Activated CD8-positive, alpha-beta memory T cell treated with anti-CD3 and anti-CD28 coated beads for 36 hours (primary cell): ENCODE data around the gene MYLIP. TPM values are rescaled to one million over a fixed set of nuclear protein-coding genes. Genes with fewer than 3 reads are reported as not detected.

Experiments used
- CTCF ChIA-PET: fragments of 350-600 bp; sonication (Branson Sonifier 250); formaldehyde crosslinking; loops from one replicate; lab custom pipeline; 2021; ENCODE audit warnings: antibody characterized with exemption; lab: Charles Lee
- POLR2A ChIA-PET: fragments of 350-600 bp; sonication (Branson Sonifier 250); formaldehyde crosslinking; loops from one replicate; lab custom pipeline; 2021; ENCODE audit warnings: antibody characterized with exemption; lab: Charles Lee
- total RNA-seq, 2 experiments: library from RNA; stranded (reverse); gene quantifications; one replicate each; pipeline ENCODE4 v1.2.3, GENCODE V29; 2021

Gene MYLIP
- total RNA-seq, 2 experiments from 2014 or later: 6.5 to 6.6 TPM

DNA sequence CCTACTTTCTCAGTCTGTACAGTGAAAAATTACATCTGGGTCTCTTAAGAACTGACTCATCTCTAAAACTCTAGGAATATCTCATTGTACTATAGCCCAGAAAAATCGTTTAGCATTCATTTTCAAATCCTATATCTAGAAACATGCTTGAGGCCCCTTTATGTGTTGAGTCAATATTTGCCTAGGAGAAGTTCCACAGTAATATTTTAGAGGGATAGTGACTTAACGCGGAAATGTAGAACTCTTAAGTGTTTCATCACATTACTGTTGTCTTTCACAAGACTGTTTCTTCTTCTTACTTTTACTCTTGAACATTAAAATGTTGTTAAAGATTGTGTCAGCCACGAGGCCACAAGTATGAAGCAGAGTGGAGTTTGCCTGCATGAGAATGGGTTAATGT lies 23.0 kb upstream of the MYLIP start:
- ChIA-PET CTCF (interaction anchor here (0.6 kb wide), 1 partner anchor 76 kb away, joined by 4 read pairs; no protein-coding TSS in a partner anchor), POLR2A (no interaction called here)

DNA sequence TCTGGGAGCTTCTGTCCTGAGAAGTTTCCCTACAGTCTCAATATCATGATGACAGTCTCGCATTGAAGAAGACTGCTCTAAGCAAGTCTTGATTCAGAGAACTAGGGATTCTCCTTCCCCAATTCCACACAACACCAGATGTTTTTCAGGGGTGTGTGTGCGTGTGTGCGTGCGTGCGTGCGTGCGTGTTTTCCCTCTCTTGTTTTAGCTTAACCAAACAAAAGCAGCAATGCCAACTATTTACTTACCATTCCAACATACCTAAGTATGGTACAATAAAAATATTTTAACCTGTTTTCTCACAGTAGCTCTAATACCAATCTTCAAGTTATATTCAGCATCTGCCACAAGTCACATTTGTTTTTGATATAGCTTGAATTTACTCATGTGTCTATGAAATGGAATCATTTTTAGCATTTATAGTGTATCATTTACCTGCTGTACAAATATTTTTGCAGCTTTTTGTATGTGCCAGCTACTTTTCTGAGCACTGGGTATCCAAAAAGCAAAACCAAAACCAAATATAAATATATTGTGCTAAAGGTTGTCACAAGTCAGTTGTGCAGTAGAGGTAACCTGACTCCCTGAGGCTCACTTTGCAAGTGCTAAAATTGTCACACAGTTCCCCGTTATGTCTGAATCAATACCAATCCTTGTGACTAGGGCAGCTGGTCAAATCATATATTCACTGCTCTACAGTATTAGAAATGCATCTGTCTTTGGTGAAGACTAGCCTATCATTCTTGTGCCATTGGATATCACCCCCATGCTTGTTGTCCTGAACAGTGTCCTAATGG lies 21.7 kb upstream of the MYLIP start:
- POLR2A ChIA-PET: no interaction called here
- CTCF ChIA-PET: no interaction called here

DNA sequence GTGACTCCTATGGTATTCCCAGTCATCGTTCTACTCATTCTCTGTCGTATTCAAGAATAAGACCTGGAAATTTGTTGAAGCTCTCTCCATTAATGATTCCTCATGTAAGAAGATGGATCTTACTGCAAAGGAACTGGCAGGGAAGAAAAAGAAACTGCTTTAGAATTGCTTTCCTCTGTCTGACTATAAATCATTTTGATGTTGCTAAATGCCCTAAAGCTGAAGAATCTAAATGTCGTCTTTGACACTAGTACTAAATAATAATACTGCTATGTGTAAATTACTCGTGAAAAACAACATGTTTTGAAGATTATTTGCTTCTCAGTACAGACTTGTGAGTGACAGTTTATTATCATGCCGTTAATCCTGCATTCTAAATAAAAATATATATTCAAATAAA lies 20.5 kb upstream of the MYLIP start:
- CTCF ChIA-PET: no interaction called here
- POLR2A ChIA-PET: no interaction called here

DNA sequence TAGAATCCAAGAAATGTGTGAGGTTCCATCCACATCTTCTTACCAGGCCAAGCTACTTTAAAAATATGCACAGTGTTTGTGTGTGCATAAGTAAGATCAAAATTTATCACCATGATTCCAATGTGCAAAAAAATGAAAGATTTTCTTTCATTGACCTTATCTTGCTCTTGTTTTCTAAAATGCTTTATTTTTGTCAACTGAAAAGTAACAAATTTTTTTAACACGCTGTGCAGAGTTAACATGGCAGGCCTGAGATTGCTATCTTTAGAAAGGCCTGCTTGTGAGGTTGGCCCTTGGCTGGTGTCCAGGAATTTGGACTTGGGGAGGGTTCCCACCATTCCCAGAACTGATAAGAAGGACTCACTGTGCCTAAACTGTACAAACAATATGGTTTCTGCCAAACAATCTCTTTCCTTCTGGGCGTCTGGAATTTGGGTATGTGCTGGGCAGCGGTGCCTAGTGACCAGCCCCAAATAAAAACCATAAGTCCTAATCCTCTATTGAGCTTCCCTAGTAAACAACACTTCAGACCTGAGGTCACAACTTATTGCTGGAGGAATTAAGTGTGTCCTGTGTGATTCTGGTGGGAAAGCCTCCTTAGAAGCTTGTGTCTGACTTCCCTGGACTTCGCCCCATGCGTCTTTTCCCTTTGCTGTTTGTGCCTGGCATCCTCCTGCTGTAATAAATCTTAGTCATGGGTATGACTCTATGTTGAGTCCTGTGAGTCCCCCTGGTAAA lies 19.8 kb upstream of the MYLIP start:
- ChIA-PET POLR2A (no interaction called here), CTCF (no interaction called here)

DNA sequence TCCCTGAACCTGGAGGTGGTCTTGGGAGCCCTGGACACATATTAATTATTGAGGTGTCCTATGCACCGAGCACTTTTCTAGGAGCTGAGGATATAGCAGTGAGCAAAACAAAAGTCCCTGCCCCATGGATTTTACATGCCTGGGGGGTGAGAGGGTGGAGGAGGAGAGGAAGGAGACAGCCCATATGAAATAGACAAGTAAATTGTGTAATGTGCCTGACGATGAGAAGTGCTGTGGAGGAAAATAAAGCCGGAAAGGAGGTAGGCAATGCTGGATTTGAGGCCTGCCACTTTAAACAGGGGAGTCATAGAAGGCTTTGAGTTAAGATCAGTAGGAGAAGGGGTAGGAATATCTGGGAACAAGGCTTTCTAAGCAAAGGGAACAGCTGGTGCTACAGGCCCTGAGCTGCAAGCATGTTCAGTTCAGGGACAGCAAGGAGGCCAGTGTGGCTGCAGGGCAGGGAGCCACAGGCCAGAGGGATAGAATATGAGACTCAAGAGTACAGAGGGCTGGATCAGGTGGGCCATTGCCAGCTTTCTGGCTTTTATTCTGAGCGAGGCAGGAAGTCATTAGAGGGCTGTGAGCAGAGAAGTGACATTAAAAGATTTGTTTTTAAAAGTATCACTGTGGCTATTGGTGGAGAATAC lies 19.1 kb upstream of the MYLIP start:
- ChIA-PET CTCF (no interaction called here), POLR2A (no interaction called here)

DNA sequence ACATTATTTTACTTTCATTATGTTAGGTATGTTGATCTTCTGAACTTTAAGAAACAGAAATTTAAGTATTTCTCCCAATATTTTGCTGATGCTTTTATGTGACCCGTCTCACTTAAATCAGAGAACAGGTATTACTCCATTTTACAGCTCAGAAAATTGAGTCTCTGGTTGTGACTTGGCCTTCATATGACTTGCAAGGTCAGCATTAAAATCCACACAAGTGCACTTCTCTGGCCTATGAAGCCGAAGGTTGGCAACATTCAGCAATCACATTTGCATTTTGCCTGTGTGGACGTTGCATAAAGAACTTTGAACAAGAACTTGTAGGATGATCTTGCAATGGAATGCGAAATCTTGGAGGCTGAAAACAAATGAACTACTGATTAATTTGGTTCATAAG lies 10.1 kb upstream of the MYLIP start:
- POLR2A ChIA-PET: no interaction called here
- CTCF ChIA-PET: interaction anchor here (1.2 kb wide), 1 partner anchor 10 kb away, joined by 3 read pairs; the partner anchor contains the start of gene MYLIP

DNA sequence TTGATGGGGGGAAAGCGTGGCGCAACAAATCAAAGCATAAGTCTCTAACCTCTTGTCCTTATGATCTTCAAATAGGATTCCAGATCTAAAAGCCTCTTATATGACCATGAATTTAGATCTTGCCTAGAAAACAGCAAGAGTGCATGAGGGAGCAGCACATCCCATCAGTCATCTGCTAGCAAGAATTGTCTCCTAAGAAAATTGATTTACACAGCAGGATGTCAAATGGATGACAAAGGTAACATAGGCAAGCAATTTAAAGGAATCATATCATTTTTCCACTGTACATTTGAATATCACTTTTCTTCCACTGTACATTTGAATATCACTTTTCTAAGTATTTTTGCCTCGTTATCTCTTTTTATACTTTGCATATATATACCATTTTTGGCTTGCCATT lies 7.5 kb upstream of the MYLIP start:
- CTCF ChIA-PET: no interaction called here
- POLR2A ChIA-PET: no interaction called here

DNA sequence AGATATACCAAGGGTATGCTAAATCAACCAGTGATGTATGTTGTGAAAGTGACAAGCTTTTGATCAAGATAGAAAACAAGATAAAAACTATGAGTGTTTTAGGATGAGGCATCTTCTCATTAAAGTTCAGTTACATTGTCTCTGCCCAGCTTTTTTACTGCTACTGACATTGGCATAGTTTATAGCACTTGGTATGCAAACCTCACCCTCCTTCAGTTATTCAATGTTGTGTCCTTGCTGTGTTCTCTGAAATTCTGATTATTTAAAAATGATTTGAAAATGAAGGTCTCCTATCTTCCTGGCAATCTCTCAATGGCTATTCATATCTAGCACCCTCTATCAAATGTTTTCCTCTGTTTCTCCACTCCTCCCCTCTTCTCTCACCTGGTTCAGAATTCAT lies 6.7 kb upstream of the MYLIP start:
- ChIA-PET CTCF (no interaction called here), POLR2A (no interaction called here)

DNA sequence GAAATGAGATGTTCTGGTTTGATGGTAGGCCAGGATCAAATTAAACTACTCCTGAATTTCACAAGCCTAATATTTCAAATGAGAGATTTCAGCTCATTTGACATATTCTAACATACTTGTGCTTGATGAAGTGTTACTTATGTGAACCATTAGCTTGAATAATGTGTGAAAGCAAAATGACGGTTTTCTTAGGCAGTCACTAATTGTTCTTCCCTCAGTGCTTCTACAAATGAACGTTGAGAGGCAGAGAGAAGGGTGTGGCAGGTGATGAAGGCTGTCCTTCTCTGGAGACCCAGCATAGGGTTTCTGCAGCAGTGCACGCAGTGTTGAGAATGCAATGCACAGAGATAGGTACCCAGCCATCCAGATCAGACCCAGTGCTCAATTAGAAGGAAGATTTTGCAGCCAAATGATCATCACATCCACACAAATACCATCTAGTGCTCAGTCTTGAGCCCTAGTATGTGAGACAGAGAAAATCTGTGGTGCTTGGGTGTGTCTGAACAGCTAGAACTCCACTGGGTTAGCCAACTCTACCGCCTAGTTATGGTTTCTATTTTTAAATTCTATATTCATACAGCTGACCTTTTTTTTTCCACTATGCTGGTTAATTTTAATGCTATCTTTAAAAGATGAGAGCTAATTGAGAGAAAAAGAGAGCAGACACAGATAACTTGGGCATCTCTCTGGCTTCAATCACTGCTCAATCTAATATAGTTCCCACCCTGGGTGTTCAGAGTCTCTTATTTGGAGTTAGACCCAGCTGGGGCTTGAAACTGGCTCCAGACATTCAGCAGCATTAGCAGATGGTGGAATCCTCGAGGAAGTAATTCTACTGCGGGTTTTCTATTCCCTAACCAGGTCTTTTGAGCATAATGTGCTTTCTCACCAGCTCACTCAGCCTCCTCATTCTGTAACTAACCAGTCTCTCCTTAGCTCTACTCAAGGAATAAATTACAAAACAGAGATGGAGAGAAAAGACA lies 4.4 kb upstream of the MYLIP start:
- POLR2A ChIA-PET: no interaction called here
- CTCF ChIA-PET: no interaction called here

DNA sequence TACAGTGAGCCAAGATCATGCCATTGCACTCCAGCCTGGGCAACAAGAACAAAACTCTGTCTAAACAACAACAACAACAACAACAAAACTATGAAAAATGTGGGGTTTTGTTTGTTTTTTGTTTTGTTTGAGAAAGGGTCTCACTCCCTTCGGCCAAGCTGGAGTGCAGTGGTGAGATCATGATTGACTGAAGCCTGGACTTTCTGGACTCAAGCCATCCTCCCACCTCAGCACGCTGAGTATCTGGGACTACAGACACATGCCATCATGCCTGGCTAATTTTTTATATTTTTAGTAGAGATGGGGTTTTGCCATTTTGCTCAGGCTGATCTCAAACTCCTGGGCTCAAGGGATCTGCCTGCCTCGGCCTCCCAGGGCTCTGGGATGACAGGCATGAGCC lies 2.8 kb upstream of the MYLIP start:
- POLR2A ChIA-PET: no interaction called here
- CTCF ChIA-PET: no interaction called here

DNA sequence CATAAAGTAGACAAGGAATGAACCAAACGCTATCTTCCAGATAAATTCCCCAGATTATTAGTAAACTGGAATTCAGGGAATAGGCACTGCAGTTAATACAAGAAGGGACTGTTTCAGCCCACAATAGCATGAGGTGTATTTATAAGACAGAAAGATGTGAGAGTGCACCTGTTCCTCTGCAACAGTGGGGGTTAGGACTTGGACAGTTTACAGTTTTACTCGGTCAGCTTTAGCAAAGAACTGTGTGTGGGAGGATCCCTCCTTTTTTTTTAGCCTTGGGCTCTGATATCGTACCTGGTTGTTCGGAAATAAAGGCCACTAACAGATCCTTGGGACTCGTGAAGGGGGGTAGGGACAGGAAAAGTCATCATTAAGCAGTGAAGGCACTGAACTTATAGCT lies 2.0 kb upstream of the MYLIP start:
- ChIA-PET CTCF (no interaction called here), POLR2A (no interaction called here)

DNA sequence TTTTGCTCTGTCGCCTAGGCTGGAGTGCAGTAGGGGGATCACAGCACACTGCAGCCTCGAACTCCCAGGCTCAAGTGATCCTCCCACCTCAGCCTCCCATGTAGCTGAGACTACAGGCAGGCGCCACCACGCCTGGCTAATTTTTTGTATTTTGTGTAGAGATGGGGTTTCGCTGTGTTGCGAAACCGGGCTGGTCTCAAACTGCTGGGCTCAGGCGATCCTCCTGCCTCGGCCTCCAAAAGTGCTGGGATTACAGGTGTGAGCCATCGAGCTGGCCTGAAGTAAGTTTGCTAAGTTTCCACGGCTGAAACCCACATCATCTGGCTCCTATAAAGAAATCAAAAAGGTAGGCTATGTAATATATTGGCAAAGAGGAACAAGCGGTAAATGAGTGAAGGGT lies 1.4 kb upstream of the MYLIP start:
- ChIA-PET CTCF (interaction anchor here (1.4 kb wide), 1 partner anchor 56 kb away, joined by 4 read pairs; no protein-coding TSS in a partner anchor), POLR2A (no interaction called here)

DNA sequence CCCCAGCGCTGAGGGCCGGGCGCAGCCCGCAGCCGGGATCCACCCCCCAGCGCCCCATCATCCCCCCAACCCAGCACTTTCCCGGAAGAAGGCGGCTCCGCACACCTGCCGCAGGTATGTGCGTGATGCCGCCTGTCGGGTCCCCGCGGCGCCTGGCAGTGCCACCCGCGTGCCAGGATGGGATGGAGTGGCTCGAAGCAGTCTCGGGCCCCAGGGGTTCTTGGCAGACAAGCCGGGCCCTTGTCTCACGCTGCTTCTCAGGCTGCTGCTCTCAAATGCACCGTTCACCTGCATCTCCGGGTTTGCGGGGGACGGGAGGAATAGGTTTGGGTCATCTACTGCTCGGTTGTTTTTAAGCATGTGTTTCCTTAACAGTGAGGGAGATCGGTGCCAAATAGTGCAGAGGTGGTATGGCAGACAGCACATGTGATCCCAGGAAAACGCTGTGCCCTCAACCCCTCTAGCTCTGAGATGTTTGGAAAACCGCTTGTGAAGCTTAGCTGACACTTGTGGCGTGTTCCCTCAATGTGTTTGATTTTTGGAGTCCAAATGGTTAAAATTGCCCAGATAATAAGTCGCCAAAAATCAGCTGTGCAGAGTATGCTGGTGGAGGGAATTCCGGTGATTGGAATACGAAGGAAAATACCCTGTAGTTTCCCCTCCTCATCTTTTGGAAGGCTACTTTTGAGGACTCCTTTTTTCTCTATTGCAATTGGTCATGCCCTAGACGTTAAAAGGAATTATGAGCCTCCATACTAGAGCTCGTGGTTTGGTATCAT lies 926 bp downstream of the MYLIP start:
- POLR2A ChIA-PET: interaction anchor here (0.6 to 1.5 kb wide), 5 partner anchors 8 to 1565 kb away, joined by 3 to 9 read pairs (median 4); no protein-coding TSS in a partner anchor
- CTCF ChIA-PET: interaction anchor here (1.0 to 1.4 kb wide), 3 partner anchors 52 to 438 kb away, joined by 3 to 5 read pairs (median 4); no protein-coding TSS in a partner anchor

DNA sequence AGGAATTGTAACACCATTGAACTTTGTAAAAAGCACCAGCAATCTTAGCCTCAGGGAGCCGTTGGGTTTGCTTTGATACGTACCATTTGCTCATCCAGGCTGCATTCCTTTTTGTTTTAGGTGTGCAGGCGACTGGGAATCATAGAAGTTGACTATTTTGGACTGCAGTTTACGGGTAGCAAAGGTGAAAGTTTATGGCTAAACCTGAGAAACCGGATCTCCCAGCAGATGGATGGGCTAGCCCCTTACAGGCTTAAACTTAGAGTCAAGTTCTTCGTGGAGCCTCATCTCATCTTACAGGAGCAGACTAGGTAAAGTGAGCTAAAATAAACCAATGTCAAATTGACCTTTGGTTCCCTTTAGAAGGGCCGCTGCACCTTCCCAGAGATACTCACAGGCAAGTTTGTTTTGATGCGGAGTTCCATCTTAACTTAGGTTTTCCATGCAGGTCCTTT lies 1.6 kb downstream of the MYLIP start:
- ChIA-PET POLR2A (interaction anchor here (0.6 to 0.7 kb wide), 3 partner anchors 42 to 1565 kb away, joined by 3 to 6 read pairs (median 3); no protein-coding TSS in a partner anchor), CTCF (interaction anchor here (1.0 to 1.2 kb wide), 2 partner anchors 54 to 250 kb away, joined by 3 read pairs; no protein-coding TSS in a partner anchor)

DNA sequence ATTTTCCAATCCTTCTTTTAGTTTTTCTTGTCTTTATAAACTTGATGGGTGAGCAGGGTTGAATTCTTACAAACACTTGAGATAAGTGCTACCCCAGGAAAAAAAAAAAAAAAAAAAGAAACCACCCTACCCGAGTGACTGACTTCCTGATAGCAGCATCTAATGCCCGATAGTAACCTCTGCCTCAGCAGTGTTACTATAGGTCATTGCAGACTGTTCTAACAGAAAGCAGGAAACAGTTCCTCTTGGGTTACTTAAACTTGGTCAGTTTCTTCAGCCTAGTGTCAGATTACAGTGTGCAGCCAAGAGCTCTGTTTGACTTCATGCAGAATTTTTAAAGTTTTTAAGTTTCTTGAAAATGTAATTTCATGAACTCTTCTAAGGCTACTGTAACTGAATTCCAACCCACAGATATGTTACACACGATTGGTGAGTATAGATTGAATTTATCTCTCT lies 2.1 kb downstream of the MYLIP start:
- POLR2A ChIA-PET: interaction anchor here (0.6 to 0.7 kb wide), 2 partner anchors 41 to 610 kb away, joined by 3 to 6 read pairs; no protein-coding TSS in a partner anchor
- CTCF ChIA-PET: interaction anchor here (0.7 to 1.2 kb wide), 4 partner anchors 30 to 447 kb away, joined by 3 read pairs; no protein-coding TSS in a partner anchor

DNA sequence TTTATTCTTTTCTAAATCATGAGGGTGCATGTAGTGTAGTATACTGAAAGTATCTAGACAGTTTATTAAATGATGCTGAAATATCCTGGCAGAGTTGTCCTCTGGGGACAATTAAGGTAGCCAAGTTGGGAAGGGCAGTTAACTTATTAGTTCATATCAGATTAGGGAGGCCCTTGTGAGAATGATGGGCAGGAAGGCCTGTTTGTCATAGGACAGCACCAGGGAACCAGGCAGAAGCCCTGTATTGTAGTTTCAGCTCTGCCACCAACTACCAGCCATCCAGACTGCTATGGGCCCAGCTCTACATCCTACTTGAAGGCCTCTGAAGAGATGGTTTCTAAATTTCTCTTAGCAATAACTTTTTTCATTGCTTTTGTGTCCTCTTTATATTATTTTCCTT lies 4.0 kb downstream of the MYLIP start:
- POLR2A ChIA-PET: interaction anchor here (0.5 kb wide), 1 partner anchor 176 kb away, joined by 3 read pairs; no protein-coding TSS in a partner anchor

DNA sequence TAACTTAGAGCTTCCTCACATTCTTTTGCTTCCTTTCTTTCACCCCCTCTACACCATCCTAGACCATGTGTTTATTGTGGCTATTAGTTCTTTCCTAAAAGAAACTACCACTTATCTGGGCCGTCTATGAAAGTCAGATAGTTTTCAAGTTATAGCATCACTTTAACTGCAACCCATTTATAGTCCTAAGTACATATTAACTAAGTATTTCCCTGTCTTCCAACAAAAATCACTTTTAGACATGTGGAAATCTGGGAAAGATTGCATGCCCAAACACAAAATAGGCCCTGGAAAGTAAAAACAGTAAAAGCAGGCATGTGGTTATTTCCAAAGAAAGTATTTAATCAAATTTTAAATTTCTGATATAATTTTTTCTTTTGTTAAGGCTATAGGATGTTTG lies 5.5 kb downstream of the MYLIP start:
- ChIA-PET POLR2A (no interaction called here), CTCF (interaction anchor here (0.9 kb wide), 1 partner anchor 443 kb away, joined by 3 read pairs; no protein-coding TSS in a partner anchor)

More for the DNA sequence above, 4.0 kb downstream of the MYLIP start:
- CTCF ChIA-PET: interaction anchor here (1.2 kb wide), 1 partner anchor 69 kb away, joined by 3 read pairs; no protein-coding TSS in a partner anchor
